ENCODE results near the gene RNGTT. TPM values are rescaled to one million over a fixed set of nuclear protein-coding genes. Genes with fewer than 3 reads are reported as not detected.
A peak's percentile ranks its signal among the peaks of the same experiment; 100 is the strongest.

Gene RNGTT
- total and polyA plus RNA-seq, 10 of the 15 experiments (the other 5 are each of a cell fraction or from before 2014, with no cell fraction given), result 7.7 to 30.4 (median 22.2) TPM

- no peak overlapping the region for H3K9ac ChIP-seq (ENCODE audit: control insufficient read depth, insufficient read depth, low read length)
- in situ Hi-C loops (cut with MboI), result no loop called here
- intact Hi-C loops (cut with micrococcal nuclease; ENCODE audit: unreplicated experiment), result no loop called here
- H3K4me2 ChIP-seq (ENCODE audit: control insufficient read depth, insufficient read depth), result no peak overlapping the region
- H2AFZ ChIP-seq (ENCODE audit: control insufficient read depth, low read depth, low read length), result no peak overlapping the region
- WGBS (ENCODE audit: insufficient coverage, insufficient replicate concordance, low lambda C conversion rate, missing lambda C conversion rate), result 100% methylated on average over 2 of the region's 2 CpGs
- H3K4me3 ChIP-seq, result no peak overlapping the region
- SMC1A ChIA-PET (ENCODE audit: uncharacterized antibody, unreplicated experiment), result interaction anchor here (1.0 to 1.9 kb wide), 5 partner anchors 9 to 1033 kb away, joined by 3 to 6 read pairs (median 4); no protein-coding TSS in a partner anchor
- FAIRE-seq (no peak), DNase-seq (ENCODE audit: low read depth, low spot score) (no peak), ATAC-seq (peak; percentile 42)
- POLR2A ChIA-PET, result interaction anchor here (0.6 kb wide), 1 partner anchor 22 kb away, joined by 5 read pairs; no protein-coding TSS in a partner anchor
- no peaks in the 10 kb centered on the region for H3K27me3 ChIP-seq (replicated peaks in 1 of 2; ENCODE audit: control insufficient read depth in 2 of 2, insufficient read depth in 2 of 2, low read length in 1 of 2)
- no peaks in the 10 kb centered on the region for H4K20me1 ChIP-seq (ENCODE audit: control insufficient read depth, insufficient read depth)
- RAD21 ChIA-PET (ENCODE audit: unreplicated experiment), result interaction anchor here (1.1 kb wide), 1 partner anchor 1034 kb away, joined by 4 read pairs; no protein-coding TSS in a partner anchor
- CTCF ChIA-PET, result interaction anchor here (1.0 to 1.8 kb wide), 2 partner anchors 936 to 1411 kb away, joined by 3 to 5 read pairs; no protein-coding TSS in a partner anchor
- H3K9me3 ChIP-seq (replicated peaks; ENCODE audit: control insufficient read depth, insufficient read depth, low read length), result no peaks in the 10 kb centered on the region; the same call in 2 of the 3 replicates
- H3K36me3 ChIP-seq (ENCODE audit: control insufficient read depth in 2 of 2, insufficient read depth in 2 of 2, low read length in 1 of 2), result peaks cover 0 to 4% of the 10 kb centered on the region in 2 experiments; a peak in 3 of 4 replicates
- BruUV-seq (replicated peaks), result no TSS peak
- H3K79me2 ChIP-seq (ENCODE audit: control insufficient read depth, insufficient read depth, low read length), result no peaks in the 10 kb centered on the region; the same call in 1 of the 2 replicates
- no peak overlapping the region for H3K27ac ChIP-seq (ENCODE audit: control insufficient read depth, insufficient read depth)
- TF ChIP-seq RUNX3 (IDR thresholded peaks at IDR 0.05; ENCODE audit: low read length) (0 out of 2 replicates have a peak, but pooled peaks have one; percentile 9), IKZF2 (IDR thresholded peaks at IDR 0.05) (no peak), CREM (IDR thresholded peaks at IDR 0.05; ENCODE audit: low read depth) (no peak), FOS (IDR thresholded peaks at IDR 0.05; ENCODE audit: borderline replicate concordance, extremely low read depth, insufficient read length) (no peak), TBL1XR1 (IDR thresholded peaks at IDR 0.05; ENCODE audit: low read depth, low read length) (no peak), YY1 (IDR thresholded peaks at IDR 0.05; ENCODE audit: low read depth, low read length) (no peak), POLR2AphosphoS2 (IDR thresholded peaks at IDR 0.05; ENCODE audit: low read depth, low read length) (no peak), YBX1 (IDR thresholded peaks at IDR 0.05) (no peak), KDM1A (IDR thresholded peaks at IDR 0.05; ENCODE audit: borderline replicate concordance) (no peak)
- H3K4me1 ChIP-seq (ENCODE audit: control insufficient read depth, insufficient read depth, low read length), result peaks cover 6% of the 10 kb centered on the region; the same call in 1 of the 2 replicates
Measured at GRCh38 chr6:88865275-88865674, 98.1 kb downstream of the RNGTT start.
